ENCODE data around the gene GOT2. TPM values are rescaled to one million over a fixed set of nuclear protein-coding genes. Genes with fewer than 3 reads are reported as not detected.

Gene GOT2
- total RNA-seq, 1 donor from 2014 or later: 57.5 TPM

- TF ChIP-seq POLR2AphosphoS5 (IDR thresholded peaks at IDR 0.05; ENCODE audit: insufficient read depth in 1 of 2, low read depth in 1 of 2): no peak
- no peak for TF ChIP-seq CTCF (IDR thresholded peaks at IDR 0.05)
- TF ChIP-seq POLR2A (IDR thresholded peaks at IDR 0.05): no peak
- Histone ChIP-seq H3K4me3 (no peak overlapping the region), H3K27ac (no peak overlapping the region), H3K9me3 (no peaks in the 10 kb centered on the region), H3K27me3 (no peaks in the 10 kb centered on the region), H3K4me1 (peaks cover 25% of the 10 kb centered on the region), H3K36me3 (no peaks in the 10 kb centered on the region)
- intact Hi-C loops (cut with DNase I): loop anchor here (10.0 kb wide), 1 partner anchor 216 kb away; the partner anchor contains the start of gene SETD6
- DNase-seq (ENCODE audit: extremely low spot score in 2 of 2): no peak
These were observed 3.3 kb downstream of the GOT2 start for GRCh38 chr16:58730724-58731370.

- peaks cover 0 to 7% of the 10 kb centered on the region in 2 donors for H3K36me3 ChIP-seq
- H3K27ac ChIP-seq: no peak overlapping the region
- peaks cover 12% of the 10 kb centered on the region for H3K4me1 ChIP-seq
- intact Hi-C loops (cut with DNase I): no loop called here
- DNase-seq (ENCODE audit: extremely low spot score in 2 of 2): no peak
- no peaks in the 10 kb centered on the region for H3K27me3 ChIP-seq
- H3K9me3 ChIP-seq: no peaks in the 10 kb centered on the region
- H3K4me3 ChIP-seq: no peak overlapping the region
- TF ChIP-seq CTCF (IDR thresholded peaks at IDR 0.05): no peak
- TF ChIP-seq POLR2A (IDR thresholded peaks at IDR 0.05): no peak
- TF ChIP-seq POLR2AphosphoS5 (IDR thresholded peaks at IDR 0.05; ENCODE audit: insufficient read depth in 1 of 2, low read depth in 1 of 2): no peak
These were observed 6.1 kb downstream of the GOT2 start for GRCh38 chr16:58727796-58728568.

GRCh38 chr16:58727028-58727781 is 6.9 kb downstream of the GOT2 start:
- no peak for TF ChIP-seq POLR2A (IDR thresholded peaks at IDR 0.05)
- no peak for TF ChIP-seq CTCF (IDR thresholded peaks at IDR 0.05)
- TF ChIP-seq POLR2AphosphoS5 (IDR thresholded peaks at IDR 0.05; ENCODE audit: insufficient read depth in 1 of 2, low read depth in 1 of 2): no peak
- Histone ChIP-seq H3K27me3 (no peaks in the 10 kb centered on the region), H3K4me1 (peaks cover 5% of the 10 kb centered on the region), H3K9me3 (no peaks in the 10 kb centered on the region), H3K4me3 (no peak overlapping the region), H3K36me3 (peaks cover 0 to 15% of the 10 kb centered on the region in 2 donors), H3K27ac (no peak overlapping the region)
- DNase-seq (ENCODE audit: extremely low spot score in 2 of 2): no peak
- intact Hi-C loops (cut with DNase I): no loop called here

- Histone ChIP-seq H3K27me3 (no peaks in the 10 kb centered on the region), H3K36me3 (peaks cover 0 to 44% of the 10 kb centered on the region in 2 donors), H3K4me3 (no peak overlapping the region), H3K4me1 (no peaks in the 10 kb centered on the region), H3K9me3 (no peaks in the 10 kb centered on the region), H3K27ac (no peak overlapping the region)
- TF ChIP-seq POLR2A (IDR thresholded peaks at IDR 0.05) (no peak), CTCF (IDR thresholded peaks at IDR 0.05) (no peak), POLR2AphosphoS5 (IDR thresholded peaks at IDR 0.05; ENCODE audit: insufficient read depth in 1 of 2, low read depth in 1 of 2) (no peak)
- intact Hi-C loops (cut with DNase I): no loop called here
- DNase-seq (ENCODE audit: extremely low spot score in 2 of 2): no peak
These were observed 11.0 kb downstream of the GOT2 start for GRCh38 chr16:58723109-58723508.

Measured in vagina (tissue), 2 donors.